ENCODE data around the gene GPC6. TPM values are rescaled to one million over a fixed set of nuclear protein-coding genes. Genes with fewer than 3 reads are reported as not detected.

GPC6 gene
- total RNA-seq, 1 donor from 2014 or later, result 50.3 TPM

GRCh38 chr13:93959796-93960533 lies 733.4 kb downstream of the GPC6 start:
- Mint-ChIP-seq H3K9me3 (ENCODE audit: low read depth) (peaks cover 19% of the 10 kb centered on the region), H3K4me3 (ENCODE audit: low read depth) (no peak overlapping the region), H3K27ac (no peak overlapping the region), H3K27me3 (no peaks in the 10 kb centered on the region), H3K4me1 (ENCODE audit: low read depth) (peaks cover 31% of the 10 kb centered on the region), H3K36me3 (ENCODE audit: insufficient read depth) (peaks cover 3% of the 10 kb centered on the region)
- TF ChIP-seq CTCF (IDR thresholded peaks at IDR 0.05; ENCODE audit: unreplicated experiment), result no peak
- no peak for DNase-seq (ENCODE audit: low spot score, unreplicated experiment)

GRCh38 chr13:93963266-93964145 lies 736.9 kb downstream of the GPC6 start:
- H3K9me3 Mint-ChIP-seq (ENCODE audit: low read depth), result peaks cover 7% of the 10 kb centered on the region
- peak overlapping the region; percentile 7 for H3K27ac Mint-ChIP-seq
- no peaks in the 10 kb centered on the region for H3K27me3 Mint-ChIP-seq
- no peak overlapping the region for H3K4me3 Mint-ChIP-seq (ENCODE audit: low read depth)
- TF ChIP-seq CTCF (IDR thresholded peaks at IDR 0.05; ENCODE audit: unreplicated experiment), result no peak
- peaks cover 27% of the 10 kb centered on the region for H3K4me1 Mint-ChIP-seq (ENCODE audit: low read depth)
- no peak for DNase-seq (ENCODE audit: low spot score, unreplicated experiment)
- H3K36me3 Mint-ChIP-seq (ENCODE audit: insufficient read depth), result peaks cover 1% of the 10 kb centered on the region

GRCh38 chr13:93964146-93964512 lies 737.5 kb downstream of the GPC6 start:
- Mint-ChIP-seq H3K36me3 (ENCODE audit: insufficient read depth) (peaks cover 1% of the 10 kb centered on the region), H3K27ac (no peak overlapping the region), H3K4me3 (ENCODE audit: low read depth) (no peak overlapping the region), H3K4me1 (ENCODE audit: low read depth) (peaks cover 27% of the 10 kb centered on the region), H3K27me3 (no peaks in the 10 kb centered on the region), H3K9me3 (ENCODE audit: low read depth) (peaks cover 7% of the 10 kb centered on the region)
- no peak for DNase-seq (ENCODE audit: low spot score, unreplicated experiment)
- no peak for TF ChIP-seq CTCF (IDR thresholded peaks at IDR 0.05; ENCODE audit: unreplicated experiment)

GRCh38 chr13:93965587-93965986 lies 739.0 kb downstream of the GPC6 start:
- TF ChIP-seq CTCF (IDR thresholded peaks at IDR 0.05; ENCODE audit: unreplicated experiment), result no peak
- DNase-seq (ENCODE audit: low spot score, unreplicated experiment), result no peak
- Mint-ChIP-seq H3K4me3 (ENCODE audit: low read depth) (no peak overlapping the region), H3K27me3 (no peaks in the 10 kb centered on the region), H3K4me1 (ENCODE audit: low read depth) (peaks cover 27% of the 10 kb centered on the region), H3K27ac (no peak overlapping the region), H3K9me3 (ENCODE audit: low read depth) (no peaks in the 10 kb centered on the region), H3K36me3 (ENCODE audit: insufficient read depth) (no peaks in the 10 kb centered on the region)

- Mint-ChIP-seq H3K4me3 (ENCODE audit: low read depth) (no peak overlapping the region), H3K9me3 (ENCODE audit: low read depth) (no peaks in the 10 kb centered on the region), H3K4me1 (ENCODE audit: low read depth) (peaks cover 26% of the 10 kb centered on the region), H3K27me3 (no peaks in the 10 kb centered on the region), H3K27ac (no peak overlapping the region), H3K36me3 (ENCODE audit: insufficient read depth) (no peaks in the 10 kb centered on the region)
- no peak for DNase-seq (ENCODE audit: low spot score, unreplicated experiment)
- TF ChIP-seq CTCF (IDR thresholded peaks at IDR 0.05; ENCODE audit: unreplicated experiment), result no peak
Observed at GRCh38 chr13:93966267-93966936, 739.8 kb downstream of the GPC6 start.

Data from progenitor cell of endocrine pancreas (in vitro differentiated cells).